Activated CD8-positive, alpha-beta memory T cell treated with anti-CD3 and anti-CD28 coated beads for 4 hours (primary cell): Measurements from ENCODE around the gene SNX10.
"Not testable (repeated sequence)": the region's sequence is repeated elsewhere in the genome, so short reads cannot be mapped to it uniquely, and the experiment has no call there.

Experiments
- DNase-seq, 2 donors: peaks; one replicate each; pipeline ENCODE4 v3.0.0-alpha.2; 2020; ENCODE audit warnings: low read depth in 2 of 2

Gene SNX10, protein sequence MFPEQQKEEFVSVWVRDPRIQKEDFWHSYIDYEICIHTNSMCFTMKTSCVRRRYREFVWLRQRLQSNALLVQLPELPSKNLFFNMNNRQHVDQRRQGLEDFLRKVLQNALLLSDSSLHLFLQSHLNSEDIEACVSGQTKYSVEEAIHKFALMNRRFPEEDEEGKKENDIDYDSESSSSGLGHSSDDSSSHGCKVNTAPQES

DNA sequence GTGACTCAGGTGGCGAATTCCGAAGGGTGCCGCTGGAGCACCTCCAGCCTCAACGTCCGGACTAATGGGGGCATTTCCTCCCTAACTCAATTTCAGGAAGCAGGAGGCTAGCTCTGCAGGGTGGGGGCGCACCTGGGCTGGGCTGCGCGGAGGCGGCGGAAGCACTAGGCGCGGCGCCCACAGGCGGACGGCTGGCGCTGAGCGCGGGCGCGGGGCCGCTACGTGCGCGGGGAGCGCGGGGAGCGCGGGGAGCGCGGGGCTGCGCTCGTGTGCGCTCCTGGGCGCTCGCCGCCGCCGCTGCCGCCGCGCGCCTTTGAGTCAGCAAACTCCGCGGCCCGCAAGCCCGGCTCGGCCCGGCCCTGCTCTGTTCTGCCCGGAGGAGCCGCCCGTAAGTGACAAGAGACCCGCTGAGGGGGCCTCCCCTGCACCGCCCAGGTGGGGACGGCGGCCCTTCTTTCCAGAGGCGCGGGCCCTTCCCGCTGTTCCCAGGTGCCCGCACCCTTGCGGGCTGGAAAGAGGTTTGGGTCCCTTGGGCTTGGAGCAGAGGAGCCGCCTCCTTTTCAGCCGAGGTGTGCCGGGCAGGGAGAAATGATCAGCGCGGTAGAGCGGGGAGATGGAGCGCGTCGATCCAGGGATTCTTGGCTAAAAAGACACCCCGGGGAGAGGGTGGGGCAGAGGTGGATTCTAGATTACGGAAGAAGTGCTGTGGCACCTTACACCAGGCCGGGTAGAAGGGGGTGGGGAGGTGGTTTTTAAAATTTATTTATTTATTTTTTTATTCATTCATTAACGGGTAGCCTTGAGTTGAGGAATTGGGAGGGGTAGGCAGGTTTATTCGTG lies at the start of gene SNX10:
SNX10 (plus strand) TSS at position 164 of the 840 bp plus-strand sequence. CDS start 54,581 bp downstream, outside the sequence.
- peak; percentile 26 to 45 for DNase-seq

DNA sequence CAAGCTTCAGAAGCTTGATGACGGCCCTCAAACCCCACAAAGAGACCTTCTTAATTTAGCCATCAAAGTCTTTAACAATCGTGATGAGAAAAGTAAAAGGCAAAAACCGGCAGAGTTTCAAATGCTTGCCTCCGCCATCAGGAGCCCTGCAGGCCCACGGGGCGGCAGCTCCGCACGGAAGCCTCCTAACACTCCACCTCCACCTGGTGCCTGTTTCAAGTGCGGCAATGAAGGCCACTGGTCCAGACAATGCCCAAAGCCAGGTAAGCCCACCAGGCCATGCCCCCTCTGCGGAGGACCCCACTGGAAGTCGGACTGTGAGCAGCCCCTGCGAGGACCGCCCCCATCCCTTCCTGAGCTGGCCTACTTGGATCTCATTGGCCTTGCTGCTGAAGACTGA lies 46.5 kb upstream of the SNX10 start:
- DNase-seq, result no peak

DNA sequence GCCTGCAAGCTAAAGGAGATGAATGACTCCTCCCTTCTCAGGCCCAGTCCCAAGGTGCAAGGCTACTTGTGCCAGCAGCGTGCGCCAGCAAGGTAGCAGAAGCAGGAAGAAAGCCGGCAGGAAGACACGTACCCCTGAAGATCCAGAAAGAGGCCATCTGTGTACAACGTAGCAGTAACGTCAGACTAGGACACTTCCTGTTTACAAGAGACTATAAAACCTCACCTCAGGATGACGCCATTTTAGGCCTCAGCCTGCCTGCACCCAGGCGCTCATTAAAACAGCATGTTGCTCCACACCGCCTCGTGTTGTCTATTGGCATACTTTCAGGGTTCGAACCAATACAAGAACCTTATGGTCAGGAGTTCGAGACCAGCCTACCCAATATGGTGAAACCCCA lies 41.4 kb upstream of the SNX10 start:
- no peak for DNase-seq

DNA sequence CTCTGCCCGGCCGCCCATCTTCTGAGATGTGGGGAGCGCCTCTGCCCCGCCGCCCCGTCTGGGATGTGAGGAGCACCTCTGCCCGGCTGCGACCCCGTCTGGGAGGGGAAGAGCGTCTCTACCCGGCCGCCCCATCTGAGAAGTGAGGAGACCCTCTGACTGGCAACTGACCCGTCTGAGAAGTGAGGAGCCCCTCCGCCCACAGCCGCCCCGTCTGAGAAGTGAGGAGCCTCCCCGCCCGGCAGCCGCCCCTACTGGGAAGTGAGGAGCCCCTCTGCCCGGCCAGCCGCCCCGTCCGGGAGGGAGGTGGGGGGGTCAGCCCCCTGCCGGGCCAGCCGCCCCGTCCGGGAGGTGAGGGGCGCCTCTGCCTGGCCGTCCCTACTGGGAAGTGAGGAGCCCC lies 29.8 kb upstream of the SNX10 start:
- not testable (repeated sequence) for DNase-seq

DNA sequence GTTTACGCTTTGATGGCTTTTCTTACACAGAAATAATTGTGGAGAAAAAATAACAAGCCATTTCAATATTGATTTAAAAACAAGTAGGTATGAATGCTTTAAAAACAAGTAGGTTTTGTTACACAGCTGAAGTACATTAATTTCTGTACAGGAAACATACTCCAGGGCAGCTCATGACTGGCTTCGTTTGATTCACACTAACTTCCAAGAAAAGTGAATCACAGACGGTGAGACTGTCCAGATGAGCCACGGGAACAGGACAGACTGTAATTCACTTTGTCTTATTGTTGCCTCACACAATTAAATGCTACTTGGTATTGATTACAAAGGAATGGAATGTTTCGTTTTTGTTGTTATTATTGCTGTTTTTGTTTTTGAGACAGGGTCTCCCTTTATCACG lies 26.6 kb upstream of the SNX10 start:
- DNase-seq, result no peak

DNA sequence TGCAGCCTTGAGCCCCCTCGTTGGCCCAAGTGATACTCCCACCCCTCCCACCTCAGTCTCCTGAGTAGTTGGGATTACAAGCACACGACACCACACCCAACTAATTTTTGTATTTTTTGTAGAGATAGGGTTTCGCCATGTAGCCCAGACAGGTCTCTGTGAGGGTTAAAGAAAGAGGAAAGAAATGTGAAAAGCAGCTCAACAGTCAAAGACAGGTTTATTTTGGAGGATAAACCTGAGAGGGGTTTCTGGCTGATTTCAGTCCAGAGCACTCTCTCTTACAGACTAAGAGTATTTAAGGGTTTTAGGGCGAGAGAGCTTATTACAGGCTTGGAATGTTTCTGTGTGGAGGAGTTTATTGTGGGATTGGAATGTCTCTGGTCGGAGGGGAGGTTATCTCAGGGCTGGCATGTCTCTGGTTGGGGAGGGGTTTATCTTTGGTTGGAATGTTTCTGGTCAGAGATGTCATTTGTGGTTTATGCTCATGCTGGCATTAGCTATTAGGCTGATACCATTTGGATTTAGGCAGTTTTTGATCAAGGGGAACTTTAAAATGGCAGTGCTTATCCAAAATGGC lies 26.1 kb upstream of the SNX10 start:
- no peak for DNase-seq

DNA sequence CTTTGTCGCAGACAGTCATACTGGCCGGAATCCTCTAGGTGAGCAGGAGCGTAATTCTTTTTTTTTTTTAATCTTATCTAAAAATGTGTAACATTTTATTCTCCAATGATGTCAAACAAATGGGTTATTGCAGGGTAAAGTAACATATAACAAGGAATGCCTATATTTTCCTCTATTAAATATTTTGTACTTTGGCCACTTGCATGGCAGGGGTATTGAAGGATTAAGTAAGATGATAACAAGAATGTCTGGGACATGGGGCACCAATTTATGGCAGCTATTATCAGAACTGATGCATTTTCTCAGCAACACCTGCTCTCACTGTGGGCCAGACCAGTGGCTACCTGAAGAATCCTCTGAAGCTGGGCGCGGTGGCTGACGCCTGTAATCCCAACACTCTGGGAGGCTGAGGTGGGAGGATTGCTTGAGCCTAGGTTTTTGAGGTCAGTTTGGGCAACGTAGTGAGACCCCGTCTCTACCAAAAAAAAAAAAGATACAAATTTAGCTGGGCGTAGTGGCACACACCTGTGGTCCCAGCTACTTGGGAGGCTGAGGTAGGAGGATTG lies 24.0 kb upstream of the SNX10 start:
- DNase-seq, result no peak

DNA sequence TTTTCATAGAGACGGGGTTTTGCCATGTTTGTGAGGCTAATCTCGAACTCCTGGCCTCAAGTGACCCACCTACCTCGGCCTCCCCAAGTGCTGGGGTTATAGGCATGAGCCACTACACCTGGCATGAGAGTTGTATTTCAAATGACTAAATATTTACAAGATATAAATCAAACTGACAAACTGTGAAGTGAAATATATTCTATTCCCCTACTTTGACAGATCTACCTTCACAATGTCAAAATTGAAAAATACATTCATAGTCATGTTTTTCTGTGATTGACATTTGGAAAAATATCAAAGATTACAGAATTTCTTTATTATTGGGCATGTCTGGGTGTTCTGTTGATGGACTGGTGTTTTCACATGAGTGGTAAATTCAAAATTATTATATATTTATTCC lies 16.4 kb upstream of the SNX10 start:
- no peak for DNase-seq

DNA sequence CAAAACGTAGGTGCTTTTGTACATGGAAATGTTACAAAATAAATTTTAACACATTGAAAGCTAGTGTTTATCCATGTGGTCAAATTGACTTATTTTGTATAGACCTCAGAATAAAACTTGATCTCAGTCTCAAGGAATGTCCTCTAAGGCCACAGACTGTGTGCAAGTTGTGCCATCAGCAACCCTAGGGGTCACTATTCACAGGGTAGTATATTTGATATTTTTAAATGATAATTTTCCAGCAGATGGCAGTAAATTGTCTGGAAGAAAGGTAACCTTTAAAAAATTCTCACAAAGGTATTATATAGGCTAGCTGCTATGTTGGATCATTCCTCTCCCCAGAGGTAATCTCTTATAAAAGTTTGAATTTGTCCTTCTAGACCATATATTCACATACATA lies 12.9 kb upstream of the SNX10 start:
- DNase-seq, result no peak

DNA sequence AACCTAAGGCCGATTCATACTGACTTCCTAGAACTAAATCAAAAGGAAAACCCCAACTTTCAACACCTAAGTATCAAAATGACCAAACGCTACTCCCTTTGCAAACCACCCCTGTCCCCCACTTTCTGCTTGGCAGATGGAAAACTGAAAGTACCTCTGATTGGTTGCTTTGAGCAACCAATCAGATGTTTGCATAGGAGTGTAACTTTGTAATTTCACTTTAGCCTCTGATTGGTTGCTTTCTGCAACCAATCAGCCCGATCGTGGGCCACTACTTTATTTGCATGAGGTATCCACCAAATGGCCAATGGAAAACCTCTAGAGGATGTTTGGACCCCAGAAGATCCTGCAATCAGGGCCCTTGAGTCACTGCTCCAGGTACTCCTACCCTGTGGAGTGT lies 12.3 kb upstream of the SNX10 start:
- DNase-seq, result no peak

DNA sequence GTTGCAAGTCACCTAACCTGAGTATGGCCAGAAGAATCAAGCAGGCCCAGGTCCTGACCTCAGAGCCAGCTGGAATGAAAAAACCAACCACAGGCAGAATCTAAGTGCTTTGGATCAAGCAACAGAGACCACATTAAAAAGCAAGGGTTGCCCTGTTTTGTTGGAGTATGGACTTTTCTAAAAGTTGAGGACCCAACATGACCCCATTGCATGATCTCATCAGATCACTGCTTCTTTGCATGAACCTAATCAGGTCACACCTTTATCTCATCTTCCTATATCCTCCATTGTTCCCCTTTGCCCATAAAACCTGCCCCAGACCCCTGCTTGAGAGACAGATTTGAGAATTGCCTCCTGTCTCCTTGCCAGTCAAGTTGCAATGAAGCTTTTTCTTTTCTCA lies 11.6 kb upstream of the SNX10 start:
- no peak for DNase-seq

DNA sequence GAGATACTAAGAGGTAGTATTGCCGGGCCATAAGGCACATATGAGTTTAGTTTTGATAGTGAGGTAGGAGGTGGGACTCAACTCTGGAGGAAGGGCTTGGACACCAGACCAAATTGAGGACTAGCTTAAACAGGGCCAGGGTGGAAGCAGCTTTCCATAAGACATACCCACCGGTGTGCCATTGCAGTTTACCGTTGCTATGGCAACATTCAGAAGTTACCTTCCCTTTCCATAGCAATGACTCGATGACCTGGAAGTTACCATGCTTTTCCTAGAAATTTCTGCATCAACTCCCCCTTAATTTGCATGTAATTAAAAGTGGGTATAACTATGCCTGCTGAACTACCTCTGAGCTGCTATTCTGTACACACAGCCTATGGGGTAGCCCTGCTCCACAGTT lies 10.9 kb upstream of the SNX10 start:
- DNase-seq, result no peak

DNA sequence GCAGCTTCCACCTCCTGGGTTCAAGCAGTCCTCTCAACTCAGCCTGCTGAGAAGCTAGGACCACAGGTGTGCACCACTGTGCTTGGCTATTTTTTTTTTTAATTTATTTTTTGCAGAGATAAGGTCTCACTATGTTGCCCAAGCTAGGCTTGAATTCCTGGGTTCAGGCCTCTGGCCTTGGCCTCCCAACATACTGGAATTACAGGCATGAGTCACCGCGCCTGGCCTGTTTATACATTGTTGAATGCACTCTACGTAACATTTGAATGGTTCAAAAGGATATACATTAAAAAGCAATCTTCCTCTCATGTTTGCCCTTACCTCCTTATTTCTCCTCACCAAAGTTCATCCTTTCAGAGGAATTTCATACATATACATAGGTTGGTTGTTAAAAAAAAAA lies 7.2 kb upstream of the SNX10 start:
- no peak for DNase-seq

DNA sequence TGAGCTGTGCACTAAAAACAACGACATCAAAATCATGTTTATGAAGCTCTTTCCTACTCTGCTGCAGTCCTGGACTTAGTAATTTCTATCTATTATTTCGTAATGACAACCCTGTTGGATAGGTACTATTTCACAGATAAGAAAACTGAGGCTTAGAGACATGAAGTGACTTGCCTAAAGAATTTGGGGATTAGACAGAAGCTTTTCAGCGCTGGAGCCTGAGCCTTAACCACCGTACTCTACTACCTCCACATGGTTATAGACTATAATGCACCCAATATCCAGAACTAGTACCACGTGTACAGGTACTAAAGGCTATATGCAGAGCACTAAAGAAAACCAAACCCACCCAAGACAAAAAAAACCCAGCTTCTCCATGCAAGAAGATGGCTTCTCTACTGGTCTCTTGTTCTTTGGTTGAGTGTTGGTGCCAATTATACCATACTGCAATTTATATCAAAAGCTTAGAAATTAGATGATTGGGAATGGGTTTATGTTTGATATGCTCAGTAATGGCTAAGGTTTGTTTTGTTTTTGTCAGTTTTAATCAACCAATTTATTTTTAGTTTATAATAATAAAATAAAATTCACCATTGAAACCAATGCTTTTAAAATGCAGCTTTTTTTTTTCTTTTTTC lies 6.5 kb upstream of the SNX10 start:
- no peak for DNase-seq

DNA sequence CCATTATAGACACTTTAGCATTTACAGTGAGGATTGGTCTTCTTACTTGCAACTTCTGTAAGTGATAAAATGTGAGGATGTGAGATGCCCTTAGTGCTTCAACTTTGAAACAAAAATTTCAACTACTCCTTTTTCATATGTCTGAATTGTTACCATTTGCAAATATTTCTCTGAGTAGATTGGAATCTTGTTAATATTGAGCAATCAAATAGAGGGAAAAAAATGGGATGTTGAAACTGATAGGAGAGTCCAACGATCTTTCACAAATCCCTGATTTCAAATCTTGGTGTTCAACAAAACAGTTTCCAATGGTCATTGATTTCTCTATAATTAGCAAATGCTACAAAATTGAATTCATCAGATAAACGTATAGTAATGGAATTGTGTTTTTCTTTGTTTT lies 5.5 kb upstream of the SNX10 start:
- no peak for DNase-seq

DNA sequence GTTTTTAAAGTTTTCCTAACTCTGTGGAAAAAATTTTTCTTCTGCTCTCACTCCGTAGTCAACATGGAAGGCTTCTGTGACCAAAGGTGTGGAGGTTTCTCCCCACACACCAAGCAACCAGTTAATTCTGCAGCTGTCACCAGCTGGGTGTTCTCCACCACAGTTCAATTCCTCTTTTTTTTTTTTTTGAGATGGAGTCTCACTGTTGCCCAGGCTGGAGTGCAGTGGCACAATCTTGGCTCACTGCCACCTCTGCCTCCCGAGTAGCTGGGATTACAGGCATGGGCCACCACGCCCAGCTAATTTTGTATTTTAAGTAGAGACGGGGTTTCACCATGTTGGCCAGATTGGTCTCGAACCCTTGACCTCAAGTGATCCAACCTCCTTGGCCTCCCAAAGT lies 3.5 kb upstream of the SNX10 start:
- not testable (repeated sequence) for DNase-seq

DNA sequence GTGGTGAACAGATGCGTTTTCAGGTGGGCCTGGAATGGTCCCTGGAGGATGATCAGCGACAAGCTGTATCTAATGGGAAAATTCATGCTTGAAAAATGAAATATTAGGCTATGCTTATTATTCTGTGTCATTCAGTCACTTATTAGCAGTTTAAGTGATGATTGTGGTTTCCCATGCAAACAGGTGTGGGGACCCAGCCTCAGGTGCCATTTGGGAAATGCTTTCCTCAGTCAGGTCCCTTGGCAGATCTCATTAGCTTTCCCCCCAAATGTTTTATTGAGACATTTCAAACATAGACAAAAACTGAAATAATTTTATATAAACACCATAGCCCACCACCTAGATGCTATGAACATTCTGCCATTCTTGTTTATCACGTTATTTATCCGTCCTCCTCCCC lies 411 bp upstream of the SNX10 start:
- DNase-seq, result no peak

DNA sequence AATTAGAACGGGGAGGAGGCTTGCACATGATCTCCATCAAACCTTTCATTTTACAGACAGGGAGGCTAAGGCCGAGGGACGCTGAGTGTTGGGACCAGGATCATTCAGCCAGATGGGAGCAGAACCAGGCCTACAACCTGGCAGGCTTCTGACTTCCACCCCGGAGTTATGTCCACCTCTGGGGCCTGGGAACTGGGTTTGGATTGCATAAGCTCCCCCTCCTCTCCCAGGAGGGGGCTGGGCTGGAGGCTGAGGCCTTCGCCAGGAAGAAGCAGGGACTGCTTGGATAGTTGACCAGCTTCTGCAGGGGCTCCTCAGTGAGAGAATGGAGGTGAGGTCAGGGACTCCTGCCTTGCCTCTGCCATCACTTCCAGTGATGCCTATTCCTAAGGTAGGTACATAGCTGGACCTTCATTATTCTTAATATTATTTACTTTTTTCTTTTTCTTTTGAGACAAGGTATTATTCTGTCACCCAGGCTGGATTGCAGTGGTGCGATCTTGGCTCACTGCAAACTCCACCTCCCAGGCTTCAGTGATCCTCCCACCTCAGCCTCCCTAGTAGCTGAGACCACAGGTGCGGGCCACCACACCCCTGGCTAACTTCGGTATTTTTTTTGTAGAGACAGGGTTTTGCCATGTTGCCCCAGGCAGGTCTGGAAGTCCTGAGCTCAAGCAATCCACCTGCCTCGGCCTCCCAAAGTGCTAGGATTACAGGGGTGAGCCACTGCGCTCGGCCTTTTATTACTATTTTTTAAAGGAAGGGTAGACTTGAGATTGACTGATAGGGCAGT lies 1.3 kb downstream of the SNX10 start:
- no peak for DNase-seq

DNA sequence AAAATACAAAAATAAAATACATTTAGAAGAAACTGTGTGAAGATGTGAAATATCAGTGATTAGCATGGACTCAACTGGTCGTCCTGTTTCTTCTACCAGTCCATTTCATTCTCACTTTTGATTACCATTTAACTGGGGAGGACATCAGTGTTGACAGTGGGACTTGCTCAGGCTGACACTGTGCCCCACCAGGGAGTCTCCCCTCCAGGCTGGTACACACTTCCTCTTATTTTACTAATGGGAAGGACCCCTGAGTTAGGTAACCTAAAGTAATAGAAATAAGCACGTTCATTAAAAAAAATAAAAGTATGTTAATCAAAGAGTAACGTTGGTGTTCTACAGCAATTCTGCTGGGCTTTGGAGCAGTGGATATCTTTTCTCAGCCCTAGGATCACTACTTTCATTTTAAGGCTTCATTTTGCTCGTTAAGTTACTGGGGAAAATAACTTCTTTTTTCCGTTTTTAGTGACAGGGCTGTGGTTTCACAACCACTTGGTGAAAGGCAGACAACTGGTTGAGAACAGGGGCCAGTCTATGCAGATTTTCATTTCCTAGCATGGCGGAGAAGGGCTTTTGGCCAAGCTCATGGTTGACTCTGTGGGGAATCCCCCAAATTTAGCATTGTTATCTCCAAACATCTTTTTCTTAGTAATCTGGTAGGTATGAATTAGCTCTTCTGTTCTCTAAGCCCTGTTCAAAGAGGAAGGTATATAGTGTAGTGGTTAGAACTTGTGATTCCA lies 2.1 kb downstream of the SNX10 start:
- peak; percentile 42 to 51 for DNase-seq

DNA sequence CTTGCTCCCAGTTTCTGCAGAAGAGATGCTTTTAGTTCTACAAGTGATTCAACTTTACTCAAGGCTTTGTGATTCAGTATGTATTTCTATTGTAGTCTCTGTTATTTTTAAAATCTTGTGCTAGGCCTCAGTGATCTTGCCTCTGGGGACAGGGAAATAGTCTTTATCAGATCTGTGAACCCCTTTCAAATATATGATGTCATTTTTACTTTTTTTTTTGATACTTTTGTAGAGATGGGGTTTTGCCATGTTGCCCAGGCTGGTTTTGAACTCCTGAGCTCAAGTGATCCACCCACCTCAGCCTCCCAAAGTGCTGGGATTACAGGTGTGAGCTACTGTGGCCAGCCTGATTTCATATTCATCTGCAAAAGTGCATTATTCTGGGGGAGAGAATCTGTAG lies 3.4 kb downstream of the SNX10 start:
- DNase-seq, result no peak

DNA sequence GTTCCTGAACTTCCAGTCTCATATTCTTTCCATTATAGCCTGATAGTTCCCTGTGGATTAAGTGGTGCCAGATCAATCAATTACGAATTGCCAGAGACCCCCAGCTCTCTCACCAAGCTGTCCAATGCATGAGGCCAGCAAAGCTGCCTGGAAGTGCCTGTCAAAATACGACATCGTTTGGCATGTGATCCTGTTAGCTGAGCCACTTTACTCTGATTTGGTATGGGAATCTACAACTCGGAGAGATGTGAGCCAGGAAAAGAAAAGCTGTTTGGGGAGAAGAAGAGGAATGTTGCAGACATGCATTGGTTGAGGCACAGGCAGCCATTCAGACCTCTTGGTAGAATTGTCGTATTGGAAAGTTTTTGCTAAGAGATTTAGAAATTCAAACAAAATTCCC lies 3.9 kb downstream of the SNX10 start:
- DNase-seq, result no peak
